Small intestine (tissue), 16 donors: ENCODE measurements around the gene ZNF821. TPM values are rescaled to one million over a fixed set of nuclear protein-coding genes. Genes with fewer than 3 reads are reported as not detected.
A peak's percentile ranks its signal among the peaks of the same experiment; 100 is the strongest.

Experiments used
- DNase-seq, 2 donors: peaks; one replicate each; pipeline versions ENCODE4 v3.0.0 to v3.0.0-alpha.2; 2013
- FAIRE-seq: peaks from 2 replicates; lab custom pipeline; 2012; peaks lifted over from hg19 to GRCh38; lab: Jason Lieb, UNC
- H3K27ac ChIP-seq, 3 donors: one replicate each; pipeline ENCODE4 v1.5.1; 2013; ENCODE audit warnings: low read length in 2 of 3, mild to moderate bottlenecking in 2 of 3, control low read depth in 1 of 3, inconsistent platforms in 1 of 3, low read depth in 1 of 3, moderate library complexity in 1 of 3
- H3K27me3 ChIP-seq, 3 donors: one replicate each; pipeline ENCODE4 v1.6.1; 2013; ENCODE audit warnings: low read length in 3 of 3, inconsistent platforms in 1 of 3; ENCODE audit not compliant: control insufficient read depth in 3 of 3, insufficient read depth in 3 of 3
- H3K36me3 ChIP-seq, 3 donors: one replicate each; pipeline ENCODE4 v1.6.1; 2013; ENCODE audit warnings: low read length in 3 of 3, inconsistent platforms in 1 of 3, low read depth in 1 of 3, mild to moderate bottlenecking in 1 of 3, moderate library complexity in 1 of 3; ENCODE audit not compliant: control insufficient read depth in 3 of 3, insufficient read depth in 2 of 3
- H3K4me1 ChIP-seq, 3 donors: one replicate each; pipeline ENCODE4 v1.6.1; 2013; ENCODE audit warnings: low read length in 2 of 3, inconsistent platforms in 1 of 3, low read depth in 1 of 3, mild to moderate bottlenecking in 1 of 3, moderate library complexity in 1 of 3; ENCODE audit not compliant: control insufficient read depth in 3 of 3, insufficient read depth in 2 of 3
- H3K4me3 ChIP-seq, 3 donors: one replicate each; pipeline ENCODE4 v1.5.1; 2013; ENCODE audit warnings: low read length in 3 of 3, control low read depth in 1 of 3, inconsistent platforms in 1 of 3, low read depth in 1 of 3, mild to moderate bottlenecking in 1 of 3, moderate library complexity in 1 of 3
- H3K9me3 ChIP-seq, 2 donors: one replicate each; pipeline ENCODE4 v1.6.1; 2013; ENCODE audit warnings: low read depth in 1 of 2, low read length in 1 of 2; ENCODE audit not compliant: control insufficient read depth in 2 of 2, insufficient read depth in 1 of 2
- WGBS, 3 donors: extraction: QIAGEN DNeasy Blood & Tissue Kit; methylation state at CpG; one replicate each; pipeline ENCODE4 v1.1.7; 2013; 5-methylcytosine and 5-hydroxymethylcytosine counted together
- long read RNA-seq, 10 donors: transcript quantifications; one replicate each; lab custom pipeline, GENCODE V29; 2026
- polyA plus RNA-seq, 4 donors: library from polyadenylated mRNA; stranded (reverse) in 3 of 4; unstranded in 1 of 4; fragments of 200-250 nt in 3 of 4; fragments of 120-200 nt in 1 of 4; gene quantifications; one replicate each; pipeline versions ENCODE4 v1.2.1 to v1.2.3, GENCODE V29; 2013
- donor health status: healthy with polysubstance abuse.
- donor health status: control.
- donor health status: control.
- donor health status: Bipolar disorder and iron deficiency.
- donor health status: healthy.

The ZNF821 gene
- polyA plus RNA-seq: 10 to 100 TPM in 3 of 4 donors, 1 to 10 TPM in 1; 7.2 to 15.7 (median 11.2) TPM
- long read RNA-seq, donor 1: 0 reads
- long read RNA-seq, donor 2: 0 reads
- long read RNA-seq, donor 3, partial matches to known transcripts: 0 of 3 reads
- long read RNA-seq, donor 3, other reads (novel, unspliced or antisense): 0 of 3 reads
- long read RNA-seq, donor 4: 0 reads
- long read RNA-seq, donor 5: 0 reads
- long read RNA-seq, donor 6: 0 reads
- long read RNA-seq, donor 7, partial matches to known transcripts: 0 of 1 reads
- long read RNA-seq, donor 7, other reads (novel, unspliced or antisense): 0 of 1 reads
- long read RNA-seq, donor 8, partial matches to known transcripts: 0 of 1 reads
- long read RNA-seq, donor 8, other reads (novel, unspliced or antisense): 0 of 1 reads
- long read RNA-seq, donor 9: 0 reads
- long read RNA-seq, donor 10, partial matches to known transcripts: 0 of 2 reads
- long read RNA-seq, donor 10, other reads (novel, unspliced or antisense): 0 of 2 reads

DNA sequence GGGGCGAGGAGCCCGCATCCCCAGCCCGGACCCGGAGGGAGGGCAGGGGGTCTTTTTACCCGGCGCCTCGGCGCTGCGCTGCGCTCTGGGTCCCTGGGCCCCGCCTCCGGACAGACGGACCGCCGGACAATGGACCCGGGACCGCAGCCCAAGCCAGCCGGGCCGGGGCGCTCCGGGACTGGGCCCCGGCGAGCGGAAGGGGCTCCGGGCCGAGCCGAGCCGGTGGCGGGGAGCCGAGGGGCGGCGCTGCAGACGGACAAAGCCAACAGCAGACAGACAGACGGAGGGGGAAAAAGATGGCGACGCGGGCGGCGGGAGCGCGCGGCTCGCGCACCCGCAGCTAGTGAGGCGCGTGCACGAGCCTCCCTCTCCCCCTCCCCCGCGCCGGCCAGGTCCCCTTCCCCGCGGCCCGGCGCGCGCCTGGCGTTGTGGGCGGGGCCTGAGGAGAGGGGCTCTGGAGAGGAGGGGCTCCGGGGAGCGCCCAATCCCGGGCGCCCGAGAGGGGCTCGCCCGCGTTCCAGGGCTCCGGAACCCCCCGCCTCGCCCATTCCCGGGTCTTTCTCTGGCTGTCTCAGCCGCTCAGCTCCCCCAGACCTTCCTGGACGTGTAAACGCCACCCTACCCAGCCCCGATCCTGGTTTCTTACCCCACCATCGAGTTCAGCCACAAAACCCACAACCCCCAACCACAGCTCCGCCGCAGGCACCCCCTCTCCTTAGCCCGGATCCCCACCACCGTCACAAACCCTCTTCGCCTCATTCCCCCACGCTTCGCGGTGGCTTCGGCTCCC lies at the start of gene ZNF821:
Gene ZNF821 (minus strand): TSS at position 334 of the 790 bp plus-strand sequence. CDS start 4,236 bp downstream, outside the sequence.
- DNase-seq (peak; percentile 64 to 90), FAIRE-seq (no peak)
- 0 to 1% (median 0%) methylated on average over 29 to 85 of the region's 85 CpGs for WGBS, 3 donors

GRCh38 chr16:71933017-71933416 lies 49.0 kb upstream of the ZNF821 start:
- Histone ChIP-seq H3K27me3 (no peaks in the 10 kb centered on the region), H3K4me3 (no peak overlapping the region), H3K4me1 (peaks cover 0 to under 1% (median 0%) of the 10 kb centered on the region in 3 donors), H3K36me3 (peaks cover 4 to 32% (median 9%) of the 10 kb centered on the region in 3 donors), H3K9me3 (no peaks in the 10 kb centered on the region), H3K27ac (no peak overlapping the region)
- 55 to 79% (median 61%) methylated on average over 1 of the region's 1 CpG for WGBS, 3 donors
- FAIRE-seq (no peak), DNase-seq (no peak)

More for the DNA sequence above, at the start of gene ZNF821:
- H3K36me3 ChIP-seq: peaks cover 0 to 6% (median 2%) of the 10 kb centered on the region in 3 donors
- H3K9me3 ChIP-seq: no peaks in the 10 kb centered on the region
- H3K4me1 ChIP-seq: peaks cover 0 to 4% (median 3%) of the 10 kb centered on the region in 3 donors
- peak within 1 kb of the TSS; percentile 80 to 94 (median 84) for H3K27ac ChIP-seq
- H3K4me3 ChIP-seq: peak within 1 kb of the TSS; percentile 70 to 98 (median 96)
- no peaks in the 10 kb centered on the region for H3K27me3 ChIP-seq

DNA sequence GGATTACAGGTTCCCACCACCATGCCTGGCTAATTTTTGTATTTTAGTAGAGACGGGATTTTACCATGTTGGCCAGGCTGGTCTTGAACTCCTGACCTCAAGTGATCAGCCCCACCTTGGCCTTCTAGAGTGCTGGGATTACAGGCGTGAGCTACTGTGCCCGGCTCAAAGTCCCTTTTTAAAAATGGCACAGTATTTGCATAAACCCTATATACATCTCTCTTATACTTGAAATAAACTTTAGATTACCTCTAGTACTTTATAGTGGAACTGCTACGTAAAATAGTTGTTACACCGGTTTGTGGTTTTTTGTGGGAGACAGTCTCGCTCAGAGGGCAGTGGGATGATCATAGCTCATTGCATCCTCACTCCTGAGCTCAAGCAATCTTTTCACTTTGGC lies 47.6 kb upstream of the ZNF821 start:
- no peak for FAIRE-seq
- no peak for DNase-seq
- whole genome bisulfite sequencing, 3 donors: 57 to 67% (median 58%) methylated on average over 6 of the region's 6 CpGs
- no peaks in the 10 kb centered on the region for H3K9me3 ChIP-seq
- no peak overlapping the region for H3K27ac ChIP-seq
- no peaks in the 10 kb centered on the region for H3K27me3 ChIP-seq
- H3K4me3 ChIP-seq: no peak overlapping the region
- H3K4me1 ChIP-seq: peaks cover 3 to 5% (median 4%) of the 10 kb centered on the region in 3 donors
- H3K36me3 ChIP-seq: peaks cover 11 to 42% (median 11%) of the 10 kb centered on the region in 3 donors

- H3K27ac ChIP-seq: no peak overlapping the region
Measured at GRCh38 chr16:71931001-71931400, 47.0 kb upstream of the ZNF821 start.

DNA sequence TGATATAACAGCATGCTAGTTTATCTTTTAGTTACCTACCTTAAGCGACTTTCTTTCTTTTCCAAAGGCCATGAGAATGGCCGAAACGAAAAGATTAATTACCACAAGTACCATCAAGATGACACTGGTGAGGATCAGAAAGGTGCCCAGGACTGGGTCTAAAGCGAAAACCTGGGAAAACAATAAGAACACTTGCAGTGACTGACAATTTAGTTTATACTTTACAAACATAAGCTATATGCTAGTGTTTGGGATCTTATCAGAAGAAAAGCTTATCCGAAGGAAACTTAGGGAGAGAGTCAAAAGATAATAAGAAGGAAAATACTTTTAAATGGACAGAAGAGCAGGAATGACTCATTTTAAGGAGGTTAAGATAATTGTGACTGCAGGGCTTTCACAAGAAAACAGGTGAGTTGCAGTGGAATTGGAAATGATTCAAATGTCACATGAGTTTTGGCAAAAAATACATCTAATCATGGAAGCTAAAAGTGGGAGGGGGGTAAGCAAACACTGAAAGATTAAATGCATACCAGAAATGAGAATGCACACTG lies 46.1 kb upstream of the ZNF821 start:
- peaks cover 3 to 5% (median 4%) of the 10 kb centered on the region in 3 donors for H3K4me1 ChIP-seq
- FAIRE-seq (no peak), DNase-seq (no peak)
- peaks cover 11 to 56% (median 17%) of the 10 kb centered on the region in 3 donors for H3K36me3 ChIP-seq
- WGBS, 3 donors: 82 to 94% (median 82%) methylated on average over 5 of the region's 5 CpGs
- no peaks in the 10 kb centered on the region for H3K27me3 ChIP-seq
- H3K4me3 ChIP-seq: no peak overlapping the region
- H3K9me3 ChIP-seq: no peaks in the 10 kb centered on the region
- no peak overlapping the region for H3K27ac ChIP-seq

More at GRCh38 chr16:71931001-71931400, 47.0 kb upstream of the ZNF821 start:
- FAIRE-seq (no peak), DNase-seq (no peak)
- Histone ChIP-seq H3K27me3 (no peaks in the 10 kb centered on the region), H3K4me1 (peaks cover 3 to 5% (median 4%) of the 10 kb centered on the region in 3 donors), H3K4me3 (no peak overlapping the region), H3K36me3 (peaks cover 11 to 47% (median 15%) of the 10 kb centered on the region in 3 donors), H3K9me3 (no peaks in the 10 kb centered on the region)
- WGBS, 3 donors: 76 to 93% (median 80%) methylated on average over 2 of the region's 2 CpGs

- H3K27me3 ChIP-seq: no peaks in the 10 kb centered on the region
- H3K36me3 ChIP-seq: peaks cover 13 to 56% (median 24%) of the 10 kb centered on the region in 3 donors
- H3K27ac ChIP-seq: no peak overlapping the region
- peaks cover 3 to 5% (median 4%) of the 10 kb centered on the region in 3 donors for H3K4me1 ChIP-seq
- 63 to 70% (median 66%) methylated on average over 3 of the region's 3 CpGs for WGBS, 3 donors
- DNase-seq: no peak
- FAIRE-seq: no peak
- H3K9me3 ChIP-seq: no peaks in the 10 kb centered on the region
- no peak overlapping the region for H3K4me3 ChIP-seq
Measured at GRCh38 chr16:71929048-71929447, 45.1 kb upstream of the ZNF821 start.

DNA sequence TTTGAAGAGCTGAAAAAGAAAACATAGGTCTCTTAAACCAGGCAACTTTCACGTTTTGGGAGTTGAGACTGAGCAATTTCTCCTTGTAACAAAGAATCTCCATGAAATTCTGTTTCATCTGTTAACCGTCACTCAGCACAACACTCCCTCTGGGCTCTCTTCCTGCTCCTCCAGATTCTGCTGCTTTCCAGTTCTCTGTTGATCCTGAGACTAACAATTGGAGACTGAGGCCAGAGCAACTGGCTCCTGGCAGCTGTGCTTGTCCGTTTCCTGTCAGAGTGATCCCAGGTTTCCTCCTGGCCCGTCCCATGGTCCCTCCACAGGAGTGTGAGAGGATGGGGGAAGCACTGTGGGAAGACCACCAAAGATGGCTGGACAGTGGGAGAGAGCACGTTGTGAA lies 43.8 kb upstream of the ZNF821 start:
- Histone ChIP-seq H3K9me3 (no peaks in the 10 kb centered on the region), H3K27me3 (no peaks in the 10 kb centered on the region), H3K27ac (peak overlapping the region in 1 of 3 donors; percentile 5), H3K4me3 (no peak overlapping the region), H3K36me3 (peaks cover 18 to 51% (median 35%) of the 10 kb centered on the region in 3 donors), H3K4me1 (peaks cover 3 to 5% (median 4%) of the 10 kb centered on the region in 3 donors)
- DNase-seq (no peak), FAIRE-seq (no peak)
- WGBS, 3 donors: 48 to 63% (median 53%) methylated on average over 5 of the region's 5 CpGs

DNA sequence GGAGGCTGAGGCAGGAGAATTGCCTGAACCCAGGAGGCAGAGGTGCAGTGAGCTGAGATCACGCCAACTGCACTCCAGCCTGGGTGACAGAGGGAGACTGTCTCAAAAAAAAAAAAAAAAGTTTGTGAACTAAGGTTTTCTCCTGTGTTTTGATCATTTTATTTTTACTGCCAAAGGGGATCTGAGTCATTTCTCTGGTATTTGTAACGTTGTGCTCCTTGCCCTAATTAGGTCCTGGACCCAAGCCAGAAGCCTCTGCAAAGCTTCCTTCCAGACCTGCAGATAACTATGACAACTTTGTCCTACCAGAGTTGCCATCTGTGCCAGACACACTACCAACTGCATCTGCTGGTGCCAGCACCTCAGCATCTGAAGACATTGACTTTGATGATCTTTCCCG lies 43.4 kb upstream of the ZNF821 start:
- no peak for FAIRE-seq
- Histone ChIP-seq H3K27ac (peak overlapping the region in 1 of 3 donors; percentile 69), H3K4me1 (peaks cover 3 to 5% (median 4%) of the 10 kb centered on the region in 3 donors)

More for the DNA sequence above, 43.4 kb upstream of the ZNF821 start:
- WGBS, 3 donors: 11 to 36% (median 20%) methylated on average over 3 of the region's 3 CpGs
- H3K36me3 ChIP-seq: peaks cover 21 to 49% (median 38%) of the 10 kb centered on the region in 3 donors
- no peaks in the 10 kb centered on the region for H3K9me3 ChIP-seq
- H3K27me3 ChIP-seq: no peaks in the 10 kb centered on the region
- no peak overlapping the region for H3K4me3 ChIP-seq
- peak; percentile 64 to 89 for DNase-seq
